GM12878 (cell line): ENCODE data around the gene WAS. TPM values are rescaled to one million over a fixed set of nuclear protein-coding genes. Genes with fewer than 3 reads are reported as not detected.

Experiments
- ATAC-seq: fragments of 200-7000 bp; cut with Tn5 transposase; 3 replicates; pipeline ENCODE4 v1.9.1; 2020; ENCODE audit warnings: mild to moderate bottlenecking, moderate library complexity
- BruUV-seq: library from RNA; stranded (reverse); fragments of 400-500 nt; replicated peaks from 2 replicates; lab custom pipeline; 2021; lab: Mats Ljungman, UMichigan
- CTCF ChIA-PET: fragments of 300-600 bp; sonication (Branson Sonifier 250); formaldehyde crosslinking; extraction: SDS; loops from one replicate; lab custom pipeline; 2021; ENCODE audit warnings: inconsistent platforms; lab: Yijun Ruan, JAX
- POLR2A ChIA-PET: fragments of 350-600 bp; formaldehyde crosslinking; extraction: SDS; loops from one replicate; lab custom pipeline; 2021; ENCODE audit warnings: inconsistent platforms; lab: Charles Lee
- RAD21 ChIA-PET: fragments of 300-600 bp; sonication (Branson Sonifier 250); formaldehyde crosslinking; loops from one replicate; lab custom pipeline; 2023; ENCODE audit warnings: antibody characterized with exemption; ENCODE audit not compliant: unreplicated experiment; lab: Charles Lee
- SMC1A ChIA-PET: fragments of 300-600 bp; sonication (Branson Sonifier 250); formaldehyde crosslinking; loops from one replicate; lab custom pipeline; 2023; ENCODE audit not compliant: unreplicated experiment, uncharacterized antibody; lab: Charles Lee
- DNase-seq: peaks from one replicate; pipeline ENCODE4 v3.0.0-alpha.2; 2011; ENCODE audit warnings: low read depth, low spot score
- FAIRE-seq: peaks from 3 replicates; lab custom pipeline; 2011; peaks lifted over from hg19 to GRCh38; lab: Jason Lieb, UNC
- H2AFZ ChIP-seq: 2 replicates; pipeline ENCODE4 v1.6.0; 2011; ENCODE audit warnings: low read depth, low read length, control low read depth; ENCODE audit not compliant: control insufficient read depth
- H3K27ac ChIP-seq: 2 replicates; pipeline ENCODE4 v1.5.1; 2011; ENCODE audit warnings: control low read depth; ENCODE audit not compliant: control insufficient read depth, insufficient read depth
- H3K27me3 ChIP-seq, 2 experiments: replicated peaks in 1 of 2; 2 replicates each; pipeline versions ENCODE4 v1.6.0 to v1.6.1; 2011; ENCODE audit warnings: low read length in 1 of 2; ENCODE audit not compliant: control insufficient read depth in 2 of 2, insufficient read depth in 2 of 2
- H3K36me3 ChIP-seq, 2 experiments: 2 replicates each; pipeline ENCODE4 v1.5.1; 2011; ENCODE audit warnings: low read length in 1 of 2; ENCODE audit not compliant: control insufficient read depth in 2 of 2, insufficient read depth in 2 of 2
- H3K4me1 ChIP-seq: 2 replicates; pipeline ENCODE4 v1.6.1; 2011; ENCODE audit warnings: mild to moderate bottlenecking, low read length, moderate library complexity, mixed read lengths; ENCODE audit not compliant: control insufficient read depth, insufficient read depth
- H3K4me2 ChIP-seq: 2 replicates; pipeline ENCODE4 v1.6.0; 2011; ENCODE audit warnings: control low read depth; ENCODE audit not compliant: control insufficient read depth, insufficient read depth
- H3K4me3 ChIP-seq: fragments of 200-600 bp; sonication (generic); 2 replicates; pipeline ENCODE4 v1.5.1; 2016
- H3K79me2 ChIP-seq: 2 replicates; pipeline ENCODE4 v1.6.0; 2011; ENCODE audit warnings: low read length; ENCODE audit not compliant: control insufficient read depth, insufficient read depth
- H3K9ac ChIP-seq: 2 replicates; pipeline ENCODE4 v1.8.0; 2011; ENCODE audit warnings: low read length, control low read depth, mixed read lengths; ENCODE audit not compliant: control insufficient read depth, insufficient read depth
- H3K9me3 ChIP-seq: replicated peaks from 3 replicates; pipeline ENCODE4 v1.5.1; 2011; ENCODE audit warnings: mild to moderate bottlenecking, low read length; ENCODE audit not compliant: control insufficient read depth, insufficient read depth
- H4K20me1 ChIP-seq: 2 replicates; pipeline ENCODE4 v1.6.0; 2011; ENCODE audit not compliant: control insufficient read depth, insufficient read depth
- HDGF ChIP-seq: fragments of 450-650 bp; IDR thresholded peaks from 2 replicates; pipeline ENCODE4 v1.6.1; 2016; ENCODE audit warnings: antibody characterized with exemption
- IRF5 ChIP-seq: fragments of 450-650 bp; IDR thresholded peaks from 2 replicates; pipeline ENCODE4 v1.6.1; 2017; ENCODE audit warnings: borderline replicate concordance
- PAX8 ChIP-seq: fragments of 450-650 bp; IDR thresholded peaks from 2 replicates; pipeline ENCODE4 v1.6.1; 2017; ENCODE audit warnings: mild to moderate bottlenecking, moderate library complexity
- RELB ChIP-seq: fragments of 450-650 bp; IDR thresholded peaks from 2 replicates; pipeline ENCODE4 v1.6.1; 2017; ENCODE audit warnings: low read depth, mild to moderate bottlenecking, moderate library complexity
- ZBTB11 ChIP-seq: fragments of 450-650 bp; formaldehyde crosslinking; IDR thresholded peaks from 2 replicates; pipeline ENCODE4 v1.5.0; 2022; ENCODE audit warnings: mild to moderate bottlenecking, missing genetic modification characterization
- ZNF622 ChIP-seq: fragments of 450-650 bp; IDR thresholded peaks from 2 replicates; pipeline ENCODE4 v1.6.1; 2017; ENCODE audit warnings: mild to moderate bottlenecking, inconsistent platforms
- in situ Hi-C: fragments of 300-500 bp; cut with MboI; formaldehyde crosslinking; loops from 9 replicates; pipeline ENCODE4 v1.14.3; 2018; ENCODE audit warnings: mixed read lengths
- intact Hi-C: fragments of 100-400 bp; cut with micrococcal nuclease; formaldehyde crosslinking; loops from one replicate; pipeline ENCODE4 v1.14.2; 2022; ENCODE audit not compliant: unreplicated experiment
- polyA plus RNA-seq, 11 experiments: library from polyadenylated mRNA; depleted of rRNA in 4 of 11; unstranded in 6 of 11; stranded (reverse) in 5 of 11; fragments of >200 nt; fragmentation: Nextera tagmentation in 4 of 11; fragmentation: Illumina TruSeq in 1 of 11; extraction: Ambion mirVana in 4 of 11; extraction: Trizol in 1 of 11; gene quantifications; 1 replicate in 1 of 11; 2 replicates in 10 of 11; pipeline versions ENCODE4 v1.2.1 to v1.2.3, GENCODE V29; 2011 to 2016; ENCODE audit warnings: inconsistent platforms in 2 of 11, missing spikeins in 2 of 11, low read depth in 1 of 11
- total RNA-seq, 4 experiments: library from RNA; depleted of rRNA in 3 of 4; stranded (reverse); fragments of >200 nt in 3 of 4; fragmentation: Illumina TruSeq in 1 of 4; extraction: Trizol in 1 of 4; gene quantifications; 2 replicates each; pipeline versions ENCODE4 v1.2.1 to v1.2.3, GENCODE V29; 2013 to 2021

The WAS gene
- total and polyA plus RNA-seq, 10 of the 15 experiments (the other 5 are each of a cell fraction or from before 2014, with no cell fraction given): 1.6 to 84.7 (median 23.0) TPM

- TF ChIP-seq RELB: no peak
- TF ChIP-seq ZNF622: no peak
- no peak for TF ChIP-seq HDGF
- TF ChIP-seq PAX8: no peak
- no peak for TF ChIP-seq IRF5
- TF ChIP-seq ZBTB11: no peak
- TF ChIP-seq, all 136 proteins: peak for 0
- ChIA-PET RAD21 (no interaction called here), POLR2A (interaction anchor here (0.6 to 0.7 kb wide), 2 partner anchors 17 to 315 kb away, joined by 3 read pairs; partner anchors contain the start of gene TFE3), SMC1A (no interaction called here), CTCF (interaction anchor here (1.6 kb wide), 1 partner anchor 8 kb away, joined by 3 read pairs; no protein-coding TSS in a partner anchor)
- intact Hi-C loops (no loop called here), in situ Hi-C loops (no loop called here)
- no peaks in the 10 kb centered on the region for H3K9me3 ChIP-seq
- no peaks in the 10 kb centered on the region for H3K36me3 ChIP-seq
- no peak for FAIRE-seq
- BruUV-seq: no TSS peak
- DNase-seq: no peak
- H2AFZ ChIP-seq: no peak overlapping the region
- no peaks in the 10 kb centered on the region for H3K79me2 ChIP-seq
- no peak overlapping the region for H3K27ac ChIP-seq
- no peaks in the 10 kb centered on the region for H4K20me1 ChIP-seq
- no peak for ATAC-seq
- H3K4me1 ChIP-seq: no peaks in the 10 kb centered on the region
- H3K9ac ChIP-seq: no peak overlapping the region
- H3K4me2 ChIP-seq: no peak overlapping the region
- H3K27me3 ChIP-seq: no peaks in the 10 kb centered on the region
- H3K4me3 ChIP-seq: no peak overlapping the region
These were observed 45.1 kb downstream of the WAS start for GRCh38 chrX:48728653-48729052.
